Dendritic cell treated with granulocyte-macrophage colony-stimulating factor and Interleukin-4, amounts not matched to agents 40 ng/mL and 50 ng/mL, for 4 days (primary cell): ENCODE data around the gene TOX3.

Experiments used
- H3K27ac Mint-ChIP-seq: one replicate; pipeline ENCODE4 v1.8.0; 2022; ENCODE audit warnings: mild to moderate bottlenecking, mixed read lengths
- H3K27me3 Mint-ChIP-seq: one replicate; pipeline ENCODE4 v1.8.0; 2022; ENCODE audit warnings: mild to moderate bottlenecking, mixed read lengths
- H3K36me3 Mint-ChIP-seq: one replicate; pipeline ENCODE4 v1.8.0; 2022; ENCODE audit warnings: low read depth, mixed read lengths
- H3K4me1 Mint-ChIP-seq: one replicate; pipeline ENCODE4 v1.8.0; 2022; ENCODE audit warnings: low read depth, mixed read lengths
- H3K4me3 Mint-ChIP-seq: one replicate; pipeline ENCODE4 v1.8.0; 2022; ENCODE audit warnings: mild to moderate bottlenecking, moderate library complexity, mixed read lengths
- H3K9me3 Mint-ChIP-seq: one replicate; pipeline ENCODE4 v1.8.0; 2022; ENCODE audit warnings: mixed read lengths
- intact Hi-C: fragments of 100-400 bp; cut with micrococcal nuclease; formaldehyde crosslinking; loops from one replicate; pipeline ENCODE4 v1.15.0; 2022

Gene TOX3

GRCh38 chr16:52537516-52537915 is 9.4 kb downstream of the TOX3 start:
- H3K9me3 Mint-ChIP-seq = no peaks in the 10 kb centered on the region
- H3K36me3 Mint-ChIP-seq = no peaks in the 10 kb centered on the region
- no peak overlapping the region for H3K4me3 Mint-ChIP-seq
- H3K27me3 Mint-ChIP-seq = no peaks in the 10 kb centered on the region
- H3K27ac Mint-ChIP-seq = no peak overlapping the region
- H3K4me1 Mint-ChIP-seq = no peaks in the 10 kb centered on the region
- intact Hi-C loops = no loop called here

GRCh38 chr16:52535076-52535475 is 11.9 kb downstream of the TOX3 start:
- H3K9me3 Mint-ChIP-seq = no peaks in the 10 kb centered on the region
- intact Hi-C loops = no loop called here

GRCh38 chr16:52533296-52533695 is 13.6 kb downstream of the TOX3 start:
- H3K9me3 Mint-ChIP-seq = no peaks in the 10 kb centered on the region
- H3K27ac Mint-ChIP-seq = no peak overlapping the region
- H3K27me3 Mint-ChIP-seq = no peaks in the 10 kb centered on the region
- H3K4me3 Mint-ChIP-seq = no peak overlapping the region
- no peaks in the 10 kb centered on the region for H3K36me3 Mint-ChIP-seq
- H3K4me1 Mint-ChIP-seq = no peaks in the 10 kb centered on the region
- intact Hi-C loops = no loop called here

More at GRCh38 chr16:52535076-52535475, 11.9 kb downstream of the TOX3 start:
- Mint-ChIP-seq H3K27ac (no peak overlapping the region), H3K4me1 (no peaks in the 10 kb centered on the region), H3K27me3 (no peaks in the 10 kb centered on the region), H3K36me3 (no peaks in the 10 kb centered on the region), H3K4me3 (no peak overlapping the region)

GRCh38 chr16:52532384-52532783 is 14.6 kb downstream of the TOX3 start:
- H3K4me3 Mint-ChIP-seq = no peak overlapping the region
- H3K9me3 Mint-ChIP-seq = no peaks in the 10 kb centered on the region
- H3K27ac Mint-ChIP-seq = no peak overlapping the region
- no peaks in the 10 kb centered on the region for H3K27me3 Mint-ChIP-seq
- intact Hi-C loops = no loop called here
- no peaks in the 10 kb centered on the region for H3K36me3 Mint-ChIP-seq
- no peaks in the 10 kb centered on the region for H3K4me1 Mint-ChIP-seq

GRCh38 chr16:52529226-52529625 is 17.7 kb downstream of the TOX3 start:
- H3K9me3 Mint-ChIP-seq = no peaks in the 10 kb centered on the region
- H3K4me3 Mint-ChIP-seq = no peak overlapping the region
- H3K27me3 Mint-ChIP-seq = no peaks in the 10 kb centered on the region
- no peaks in the 10 kb centered on the region for H3K36me3 Mint-ChIP-seq
- H3K4me1 Mint-ChIP-seq = no peaks in the 10 kb centered on the region
- H3K27ac Mint-ChIP-seq = no peak overlapping the region
- intact Hi-C loops = no loop called here

- intact Hi-C loops = no loop called here
- Mint-ChIP-seq H3K27ac (no peak overlapping the region), H3K4me1 (no peaks in the 10 kb centered on the region), H3K4me3 (no peak overlapping the region), H3K36me3 (no peaks in the 10 kb centered on the region), H3K27me3 (no peaks in the 10 kb centered on the region), H3K9me3 (no peaks in the 10 kb centered on the region)
Measured at GRCh38 chr16:52528393-52529065, 18.4 kb downstream of the TOX3 start.

- intact Hi-C loops = no loop called here
- no peaks in the 10 kb centered on the region for H3K36me3 Mint-ChIP-seq
- no peak overlapping the region for H3K27ac Mint-ChIP-seq
- H3K4me3 Mint-ChIP-seq = no peak overlapping the region
- H3K27me3 Mint-ChIP-seq = no peaks in the 10 kb centered on the region
- no peaks in the 10 kb centered on the region for H3K4me1 Mint-ChIP-seq
- H3K9me3 Mint-ChIP-seq = no peaks in the 10 kb centered on the region
Measured at GRCh38 chr16:52526830-52527229, 20.1 kb downstream of the TOX3 start.

- Mint-ChIP-seq H3K27ac (no peak overlapping the region), H3K4me1 (no peaks in the 10 kb centered on the region)
Measured at GRCh38 chr16:52526116-52526828, 20.7 kb downstream of the TOX3 start.

GRCh38 chr16:52521570-52521969 is 25.4 kb downstream of the TOX3 start:
- Mint-ChIP-seq H3K4me3 (no peak overlapping the region), H3K9me3 (no peaks in the 10 kb centered on the region), H3K36me3 (no peaks in the 10 kb centered on the region), H3K27ac (no peak overlapping the region), H3K27me3 (no peaks in the 10 kb centered on the region), H3K4me1 (no peaks in the 10 kb centered on the region)
- intact Hi-C loops = no loop called here

More at GRCh38 chr16:52526116-52526828, 20.7 kb downstream of the TOX3 start:
- H3K9me3 Mint-ChIP-seq = no peaks in the 10 kb centered on the region
- no peaks in the 10 kb centered on the region for H3K27me3 Mint-ChIP-seq
- H3K4me3 Mint-ChIP-seq = no peak overlapping the region
- intact Hi-C loops = no loop called here
- H3K36me3 Mint-ChIP-seq = no peaks in the 10 kb centered on the region

- H3K9me3 Mint-ChIP-seq = no peaks in the 10 kb centered on the region
- H3K27me3 Mint-ChIP-seq = no peaks in the 10 kb centered on the region
- no peak overlapping the region for H3K4me3 Mint-ChIP-seq
- H3K36me3 Mint-ChIP-seq = no peaks in the 10 kb centered on the region
- H3K27ac Mint-ChIP-seq = no peak overlapping the region
- intact Hi-C loops = no loop called here
- no peaks in the 10 kb centered on the region for H3K4me1 Mint-ChIP-seq
Measured at GRCh38 chr16:52518884-52519283, 28.1 kb downstream of the TOX3 start.

GRCh38 chr16:52515068-52515671 is 31.8 kb downstream of the TOX3 start:
- H3K4me1 Mint-ChIP-seq = no peaks in the 10 kb centered on the region
- intact Hi-C loops = no loop called here
- no peak overlapping the region for H3K27ac Mint-ChIP-seq
- H3K36me3 Mint-ChIP-seq = no peaks in the 10 kb centered on the region
- no peaks in the 10 kb centered on the region for H3K27me3 Mint-ChIP-seq
- H3K4me3 Mint-ChIP-seq = no peak overlapping the region
- no peaks in the 10 kb centered on the region for H3K9me3 Mint-ChIP-seq

- Mint-ChIP-seq H3K4me1 (no peaks in the 10 kb centered on the region), H3K27ac (no peak overlapping the region), H3K27me3 (no peaks in the 10 kb centered on the region), H3K9me3 (no peaks in the 10 kb centered on the region), H3K4me3 (no peak overlapping the region), H3K36me3 (no peaks in the 10 kb centered on the region)
- intact Hi-C loops = no loop called here
Measured at GRCh38 chr16:52512297-52512987, 34.5 kb downstream of the TOX3 start.

- intact Hi-C loops = no loop called here
- H3K36me3 Mint-ChIP-seq = no peaks in the 10 kb centered on the region
- no peaks in the 10 kb centered on the region for H3K9me3 Mint-ChIP-seq
- no peaks in the 10 kb centered on the region for H3K4me1 Mint-ChIP-seq
- no peak overlapping the region for H3K4me3 Mint-ChIP-seq
- no peak overlapping the region for H3K27ac Mint-ChIP-seq
- no peaks in the 10 kb centered on the region for H3K27me3 Mint-ChIP-seq
Measured at GRCh38 chr16:52501746-52502145, 45.2 kb downstream of the TOX3 start.

- Mint-ChIP-seq H3K4me1 (no peaks in the 10 kb centered on the region), H3K4me3 (no peak overlapping the region), H3K27me3 (no peaks in the 10 kb centered on the region), H3K9me3 (no peaks in the 10 kb centered on the region), H3K27ac (no peak overlapping the region), H3K36me3 (no peaks in the 10 kb centered on the region)
- intact Hi-C loops = no loop called here
Measured at GRCh38 chr16:52500963-52501362, 46.0 kb downstream of the TOX3 start.
